K562 treated with DMSO at 1 percent for 48 hours (cell line): ENCODE data around the gene DNAJC30. TPM values are rescaled to one million over a fixed set of nuclear protein-coding genes. Genes with fewer than 3 reads are reported as not detected.

Experiments
- total RNA-seq: library from RNA; unstranded; fragments of 300-600 nt; gene quantifications from 2 replicates; pipeline ENCODE4 v1.2.3, GENCODE V29; 2022; ENCODE audit warnings: low replicate concordance; ENCODE audit errors: extremely low read depth

Gene DNAJC30
- not detected in 2 replicates for total RNA-seq

GRCh38 chr7:73683056-73683787 is at the start of gene DNAJC30, which contains the start of gene BUD23:
DNAJC30 (minus strand) TSS chr7:73683453; CDS start chr7:73683423, 30 bp downstream.
BUD23 (plus strand) TSS chr7:73683597; CDS start chr7:73683626, 29 bp downstream.

GRCh38 chr7:73718905-73719805 is 35.9 kb upstream of the DNAJC30 start, which contains the start of gene STX1A:
STX1A (minus strand) TSS chr7:73719669; CDS start chr7:73719631, 38 bp downstream.

GRCh38 chr7:73667344-73668102 is 15.7 kb downstream of the DNAJC30 start, which contains the start of gene VPS37D:
VPS37D (plus strand) TSS chr7:73667831; CDS start chr7:73667959, 128 bp downstream.

Other genes with a start within 250 kb of the DNAJC30 start
- gene FZD9, start 249.7 kb downstream of the DNAJC30 start, total RNA-seq: not detected in 2 replicates
- 108 TPM in 1 of 2 replicates, not detected in the other for gene BAZ1B, start 161.2 kb downstream of the DNAJC30 start, total RNA-seq
- not detected in 2 replicates for gene BCL7B, start 125.8 kb downstream of the DNAJC30 start, total RNA-seq
- gene TBL2, start 104.9 kb downstream of the DNAJC30 start, total RNA-seq: not detected in 2 replicates
- gene MLXIPL, start 58.9 kb downstream of the DNAJC30 start, total RNA-seq: not detected in 2 replicates
- not detected in 2 replicates for gene VPS37D, start 15.6 kb downstream of the DNAJC30 start, total RNA-seq
- not detected in 2 replicates for gene BUD23, start 144 bp upstream of the DNAJC30 start, total RNA-seq
- gene STX1A, start 36.2 kb upstream of the DNAJC30 start, total RNA-seq: not detected in 2 replicates
- not detected in 2 replicates for gene ABHD11, start 55.3 kb upstream of the DNAJC30 start, total RNA-seq
- gene CLDN3, start 86.8 kb upstream of the DNAJC30 start, total RNA-seq: not detected in 2 replicates
- gene CLDN4, start 147.5 kb upstream of the DNAJC30 start, total RNA-seq: not detected in 2 replicates
- gene METTL27, start 159.1 kb upstream of the DNAJC30 start, total RNA-seq: not detected in 2 replicates
- not detected in 2 replicates for gene TMEM270, start 177.7 kb upstream of the DNAJC30 start, total RNA-seq